22Rv1 (cell line): ENCODE results near the gene LYZL6.

Experiments
- H3K27ac ChIP-seq: fragments of 450-650 bp; 2 replicates; pipeline ENCODE4 v1.5.1; 2017
- CTCF ChIP-seq: fragments of 450-650 bp; IDR thresholded peaks from 2 replicates; pipeline ENCODE4 v1.5.1; 2017; ENCODE audit warnings: mild to moderate bottlenecking
- ZFX ChIP-seq: fragments of 450-650 bp; IDR thresholded peaks from 2 replicates; pipeline ENCODE4 v1.6.1; 2017; ENCODE audit warnings: antibody characterized with exemption, borderline replicate concordance

The LYZL6 gene

DNA sequence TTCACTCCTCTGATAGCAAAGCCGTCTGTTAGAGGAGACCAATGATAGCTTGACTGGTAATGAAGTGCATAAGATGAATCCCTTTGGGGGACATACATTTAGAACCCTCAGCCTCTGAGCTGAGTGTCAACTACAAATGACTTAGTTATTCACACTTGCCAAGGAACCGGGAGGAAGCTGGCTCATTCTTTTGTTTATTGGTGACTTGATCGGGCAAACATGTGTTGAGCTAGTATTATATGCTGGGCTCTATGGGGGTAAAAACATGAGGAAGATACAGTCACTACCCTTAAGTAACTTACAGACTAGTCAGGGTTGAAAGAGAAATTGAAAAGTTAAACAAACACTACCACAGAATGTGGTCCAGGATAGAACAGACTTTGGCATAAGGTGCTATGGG lies 34.8 kb upstream of the LYZL6 start:
- no peak overlapping the region for H3K27ac ChIP-seq
- TF ChIP-seq CTCF (no peak), ZFX (no peak)

GRCh38 chr17:35977509-35977908 lies 34.0 kb upstream of the LYZL6 start:
- no peak for TF ChIP-seq CTCF
- TF ChIP-seq ZFX: no peak
- no peak overlapping the region for H3K27ac ChIP-seq

GRCh38 chr17:35973333-35974260 lies 30.1 kb upstream of the LYZL6 start:
- no peak overlapping the region for H3K27ac ChIP-seq

GRCh38 chr17:35972945-35973332 lies 29.4 kb upstream of the LYZL6 start:
- TF ChIP-seq CTCF (no peak), ZFX (no peak)
- no peak overlapping the region for H3K27ac ChIP-seq

More at GRCh38 chr17:35973333-35974260, 30.1 kb upstream of the LYZL6 start:
- TF ChIP-seq CTCF: no peak
- no peak for TF ChIP-seq ZFX

DNA sequence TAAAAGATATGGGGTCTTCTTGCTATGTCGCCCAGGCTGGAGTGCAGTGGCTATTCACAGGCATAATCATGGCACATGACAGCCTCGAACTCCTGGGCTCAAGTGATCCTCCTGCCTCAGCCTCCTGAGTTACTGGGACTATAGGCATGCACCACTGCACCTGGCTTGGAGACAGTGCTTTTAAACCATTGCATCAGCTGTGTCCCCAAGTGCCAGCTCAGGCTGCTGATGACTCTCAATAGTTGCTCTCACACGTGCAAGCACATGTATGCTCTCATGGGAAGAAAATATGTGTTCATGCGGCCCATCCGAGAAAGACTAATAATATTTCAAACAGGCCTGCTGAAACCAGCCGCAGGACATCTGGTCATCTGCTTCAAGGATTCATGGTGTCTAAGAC lies 29.0 kb upstream of the LYZL6 start:
- no peak for TF ChIP-seq ZFX
- TF ChIP-seq CTCF: no peak
- H3K27ac ChIP-seq: no peak overlapping the region

- TF ChIP-seq ZFX (no peak), CTCF (no peak)
- no peak overlapping the region for H3K27ac ChIP-seq
Observed at GRCh38 chr17:35972066-35972465, 28.6 kb upstream of the LYZL6 start.
